HG03460 (cell line): ENCODE results near the gene NIP7.

Experiments
- ATAC-seq: cut with Tn5 transposase; IDR thresholded peaks from one replicate; pipeline ENCODE4 v1.9.1; 2021; ENCODE audit not compliant: unreplicated experiment

NIP7 gene

DNA sequence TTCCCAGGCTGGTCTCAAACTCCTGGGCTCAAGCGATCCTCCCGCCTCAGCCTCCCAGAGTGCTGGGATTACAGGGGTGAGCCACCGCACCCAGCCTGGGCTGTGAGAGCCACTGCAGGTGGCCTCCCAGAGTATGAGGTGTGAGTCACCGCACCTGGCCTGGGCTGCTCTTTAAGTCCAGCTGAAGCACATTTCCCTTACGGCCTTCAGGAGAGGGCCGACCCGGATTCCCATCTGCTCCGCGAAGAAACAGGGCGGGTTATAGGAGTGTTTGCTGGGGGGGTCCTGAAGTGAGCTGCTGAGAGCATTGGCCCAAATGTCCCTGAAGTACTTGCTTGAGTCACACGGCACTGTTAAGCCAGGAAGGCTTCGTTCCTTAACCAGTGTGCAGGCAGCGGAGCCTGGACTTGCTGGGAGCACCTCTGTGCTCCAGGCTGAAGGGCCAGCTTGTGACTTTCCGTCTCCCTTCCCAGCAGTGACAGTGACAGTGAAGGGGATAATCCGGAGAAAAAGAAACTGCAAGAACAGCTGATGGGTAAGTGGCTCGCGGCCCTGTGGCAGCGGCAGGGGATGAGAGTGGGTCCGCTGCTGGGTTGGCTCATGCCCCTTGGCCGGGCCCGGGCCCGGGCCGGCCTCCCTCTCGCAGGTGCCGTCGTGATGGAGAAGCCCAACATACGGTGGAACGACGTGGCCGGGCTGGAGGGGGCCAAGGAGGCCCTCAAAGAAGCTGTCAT, 21.2 kb upstream of the NIP7 start:
- ATAC-seq: no peak

DNA sequence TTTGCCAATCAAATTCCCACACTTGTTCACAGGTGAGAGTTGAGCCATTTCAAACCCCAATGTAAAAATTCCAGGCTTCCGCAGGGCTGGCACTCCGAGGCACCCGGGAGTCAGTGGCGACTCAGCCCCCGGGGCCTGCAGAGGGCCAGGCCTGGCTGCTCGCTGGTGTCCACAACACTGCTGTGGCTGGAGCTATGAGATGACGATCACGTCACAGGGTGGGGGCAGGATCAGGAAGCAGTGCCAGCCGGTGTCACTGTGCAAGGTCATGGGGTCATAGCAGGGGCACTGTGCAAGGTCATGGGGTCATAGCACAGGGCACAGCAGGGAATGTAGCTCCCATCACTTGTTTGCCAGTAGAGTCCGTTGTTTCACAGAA, 20.7 kb upstream of the NIP7 start:
- ATAC-seq: no peak

DNA sequence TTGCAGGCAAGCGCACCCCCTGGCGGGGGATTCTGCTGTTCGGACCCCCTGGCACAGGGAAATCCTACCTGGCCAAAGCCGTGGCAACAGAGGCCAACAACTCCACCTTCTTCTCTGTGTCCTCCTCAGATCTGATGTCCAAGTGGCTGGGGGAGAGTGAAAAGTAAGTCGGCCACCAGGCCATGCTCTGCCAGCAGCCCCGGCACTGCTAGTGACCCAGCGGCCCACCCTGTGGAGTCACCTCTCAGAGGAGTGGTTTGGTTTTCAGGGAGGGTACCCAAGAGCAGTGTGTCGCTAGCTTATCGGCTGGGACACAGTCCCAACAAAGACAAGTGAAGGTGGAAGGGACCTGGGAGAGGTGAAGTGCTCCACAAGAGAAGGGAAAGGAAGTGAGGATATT, 20.2 kb upstream of the NIP7 start:
- no peak for ATAC-seq

GRCh38 chr16:69319826-69320739, 19.5 kb upstream of the NIP7 start:
- no peak for ATAC-seq

GRCh38 chr16:69320740-69321073, 18.9 kb upstream of the NIP7 start:
- no peak for ATAC-seq

DNA sequence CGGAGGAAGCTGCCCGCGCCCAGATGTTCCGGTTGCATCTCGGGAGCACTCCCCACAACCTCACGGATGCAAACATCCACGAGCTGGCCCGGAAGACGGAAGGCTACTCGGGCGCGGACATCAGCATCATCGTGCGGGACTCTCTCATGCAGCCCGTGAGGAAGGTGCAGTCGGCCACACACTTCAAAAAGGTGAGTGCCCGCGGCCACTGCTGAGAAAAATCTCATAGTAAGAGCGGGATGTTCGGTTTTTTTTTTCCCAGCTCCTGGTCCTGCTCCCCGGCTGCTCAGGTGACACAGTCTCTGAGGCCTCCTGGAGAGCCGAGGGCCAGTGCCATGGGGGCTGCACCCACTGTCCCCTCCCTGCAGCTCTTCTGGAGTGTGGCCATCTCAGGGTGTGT, 18.5 kb upstream of the NIP7 start:
- ATAC-seq: no peak

DNA sequence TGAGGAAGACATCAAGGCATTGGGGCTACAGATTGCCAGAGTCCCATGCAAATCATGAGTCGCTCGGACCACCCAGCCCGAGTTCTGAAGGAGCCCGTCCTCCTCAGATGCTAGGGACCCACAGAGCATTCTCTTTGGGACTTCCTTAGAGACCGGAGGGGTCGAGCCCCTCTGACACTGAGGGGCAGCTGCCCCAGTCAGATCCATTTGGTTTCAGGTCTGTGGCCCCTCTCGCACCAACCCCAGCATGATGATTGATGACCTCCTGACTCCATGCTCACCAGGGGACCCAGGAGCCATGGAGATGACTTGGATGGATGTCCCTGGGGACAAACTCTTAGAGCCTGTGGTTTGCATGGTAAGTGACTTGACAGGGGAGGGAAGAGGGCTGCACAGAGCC, 17.2 kb upstream of the NIP7 start:
- no peak for ATAC-seq

DNA sequence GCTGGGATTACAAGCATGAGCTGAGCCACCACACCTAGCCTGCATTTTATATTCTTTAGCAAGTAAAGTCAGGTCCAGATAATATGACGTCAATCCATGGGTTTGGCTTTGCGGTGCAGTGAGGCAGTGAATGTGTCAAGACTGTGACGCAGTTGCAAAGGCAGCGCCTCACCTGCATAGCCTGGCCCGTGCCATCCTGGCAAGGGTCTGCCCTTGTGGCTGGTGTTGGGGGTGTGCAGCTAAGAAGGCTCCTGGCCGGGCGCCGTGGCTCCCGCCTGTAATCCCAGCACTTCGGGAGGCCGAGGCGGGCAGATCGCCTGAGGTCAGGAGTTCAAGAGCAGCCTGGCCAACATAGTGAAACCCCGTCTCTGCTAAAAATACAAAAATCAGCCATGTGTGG, 16.2 kb upstream of the NIP7 start:
- no peak for ATAC-seq

DNA sequence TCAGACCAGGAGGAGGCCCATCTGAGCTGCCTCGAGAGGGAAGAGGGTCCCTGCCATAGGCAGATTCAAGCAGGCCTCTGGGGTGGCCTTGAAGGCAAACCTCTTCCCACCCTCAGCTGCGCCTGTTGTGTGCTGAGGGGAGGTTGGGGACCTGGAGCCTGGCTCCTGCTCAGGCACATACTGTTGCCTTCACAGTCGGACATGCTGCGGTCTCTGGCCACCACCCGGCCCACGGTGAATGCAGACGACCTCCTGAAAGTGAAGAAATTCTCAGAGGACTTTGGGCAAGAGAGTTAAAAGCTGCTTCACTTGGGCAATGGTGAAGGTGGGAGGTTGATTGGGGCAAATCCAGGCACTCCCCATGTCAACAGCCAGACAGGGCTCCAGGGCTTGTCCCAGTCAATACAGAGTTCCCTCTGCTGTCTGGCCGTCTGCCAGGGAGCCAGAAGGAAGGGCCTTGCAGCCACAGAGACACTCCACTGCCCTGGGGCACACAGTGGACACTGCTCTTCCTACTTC, 15.5 kb upstream of the NIP7 start:
- no peak for ATAC-seq

DNA sequence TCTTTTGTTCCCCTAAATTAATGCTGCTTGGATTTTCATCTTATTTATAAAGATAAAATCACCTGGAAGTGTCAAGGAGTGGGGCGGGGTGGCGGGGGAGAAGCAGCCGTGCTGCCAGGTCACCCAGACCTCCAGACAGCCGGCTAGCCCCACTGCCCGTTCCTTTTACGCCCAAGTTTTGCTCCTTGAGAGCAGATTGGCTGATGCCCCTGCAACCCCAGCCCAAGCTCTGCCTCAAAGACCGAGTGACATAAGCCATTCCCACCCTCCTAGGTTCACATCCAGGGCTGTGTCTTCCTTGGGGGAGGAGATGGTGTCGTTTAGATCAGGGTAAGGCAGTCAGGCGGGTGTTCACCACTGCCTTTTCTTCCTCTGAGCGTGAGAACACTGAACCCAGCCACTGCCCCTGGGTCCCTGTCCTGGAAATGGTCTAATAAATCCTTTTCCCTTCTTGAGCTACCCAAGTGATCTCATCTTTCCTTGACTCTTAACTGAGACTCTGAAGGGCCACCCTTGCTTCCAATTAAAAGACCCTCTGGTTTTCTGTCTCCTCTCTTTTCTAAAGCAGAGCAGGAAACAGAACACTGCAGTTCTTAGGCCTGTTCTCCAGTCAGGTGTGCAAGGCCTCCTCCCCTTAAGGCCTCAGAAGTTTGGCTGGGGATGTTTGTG, 14.9 kb upstream of the NIP7 start:
- ATAC-seq: no peak

DNA sequence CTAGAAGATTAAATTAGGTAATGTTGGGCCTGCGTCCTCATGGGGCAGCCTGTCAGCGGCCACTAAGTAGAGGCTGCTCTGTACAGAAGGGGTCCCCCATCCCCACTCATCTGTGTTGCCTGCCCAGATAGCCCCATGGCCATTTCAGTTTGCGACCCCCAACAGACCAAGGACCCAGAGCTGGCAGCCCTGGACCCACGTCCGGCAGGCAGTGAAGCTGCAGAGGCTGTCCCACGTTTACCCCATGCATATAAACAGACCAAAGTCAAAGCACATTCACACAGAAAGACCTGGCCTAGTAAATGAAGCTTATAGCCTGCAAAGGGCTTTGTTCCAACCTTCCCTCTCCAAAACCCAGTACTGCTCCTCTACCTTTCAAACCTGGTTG, 13.8 kb upstream of the NIP7 start:
- no peak for ATAC-seq

DNA sequence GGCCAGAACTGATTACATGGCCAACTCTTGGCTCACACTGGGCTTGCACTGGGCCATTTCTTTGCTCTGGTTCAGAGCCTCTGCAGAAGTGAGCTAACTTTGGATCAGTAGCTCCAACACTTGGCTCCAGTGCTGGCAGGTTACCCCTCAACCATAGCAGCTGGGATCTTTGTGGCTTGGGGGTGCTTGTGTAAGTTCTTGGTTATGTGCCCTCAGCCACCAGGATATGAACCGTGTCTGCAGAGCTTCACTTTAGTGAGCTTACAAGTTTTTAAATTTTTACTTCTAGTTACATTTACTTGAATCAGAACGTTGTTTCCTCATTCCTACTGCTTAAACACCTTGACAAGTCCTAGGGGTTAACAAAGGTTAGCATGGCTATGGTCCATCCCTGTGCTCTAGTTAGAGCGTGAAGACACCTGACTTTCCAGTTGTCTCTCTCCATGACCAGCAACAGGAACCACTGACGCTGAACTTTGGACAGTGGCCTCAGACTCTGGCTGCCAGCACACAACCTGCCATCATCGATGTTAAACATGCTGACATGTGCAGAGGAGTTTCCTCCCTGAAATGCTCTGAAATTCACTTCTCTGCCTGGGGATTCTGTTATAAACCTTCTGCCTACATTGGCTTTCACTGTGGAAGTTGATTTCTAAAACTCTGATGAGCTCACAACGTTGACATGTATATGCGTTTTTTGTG, 13.2 kb upstream of the NIP7 start:
- ATAC-seq: no peak

DNA sequence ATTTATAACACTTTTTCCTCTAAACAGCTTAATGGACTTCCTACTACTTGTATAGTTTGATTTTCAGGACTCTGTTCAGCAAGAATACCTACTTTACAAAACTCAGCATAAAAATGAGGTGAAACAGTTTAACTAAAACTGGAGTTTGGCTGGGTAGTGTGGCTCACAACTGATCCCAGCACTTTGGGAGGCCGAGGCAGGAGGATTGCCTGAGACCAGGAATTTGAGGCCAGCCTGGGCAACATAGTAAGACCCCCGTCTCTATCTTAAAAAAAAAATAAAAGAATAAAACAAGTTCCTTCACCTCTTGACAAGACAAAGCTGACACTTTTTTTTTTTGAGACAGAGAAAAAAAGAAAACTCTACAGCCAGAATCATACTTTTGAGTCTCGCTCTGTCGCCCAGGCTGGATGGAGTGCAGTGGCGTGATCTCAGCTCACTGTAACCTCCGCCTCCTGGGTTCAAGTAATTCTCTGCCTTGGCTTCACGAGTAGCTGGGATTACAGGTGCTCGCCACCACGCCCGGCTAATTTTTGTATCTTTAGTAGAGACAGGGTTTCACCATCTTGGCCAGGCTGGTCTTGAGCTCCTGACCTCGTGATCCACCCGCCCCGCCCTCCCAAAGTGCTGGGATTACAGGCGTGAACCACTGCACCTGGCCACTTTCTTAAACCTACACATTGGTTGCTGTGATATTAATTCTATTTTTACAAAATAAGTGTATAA, 11.8 kb upstream of the NIP7 start:
- ATAC-seq: no peak

DNA sequence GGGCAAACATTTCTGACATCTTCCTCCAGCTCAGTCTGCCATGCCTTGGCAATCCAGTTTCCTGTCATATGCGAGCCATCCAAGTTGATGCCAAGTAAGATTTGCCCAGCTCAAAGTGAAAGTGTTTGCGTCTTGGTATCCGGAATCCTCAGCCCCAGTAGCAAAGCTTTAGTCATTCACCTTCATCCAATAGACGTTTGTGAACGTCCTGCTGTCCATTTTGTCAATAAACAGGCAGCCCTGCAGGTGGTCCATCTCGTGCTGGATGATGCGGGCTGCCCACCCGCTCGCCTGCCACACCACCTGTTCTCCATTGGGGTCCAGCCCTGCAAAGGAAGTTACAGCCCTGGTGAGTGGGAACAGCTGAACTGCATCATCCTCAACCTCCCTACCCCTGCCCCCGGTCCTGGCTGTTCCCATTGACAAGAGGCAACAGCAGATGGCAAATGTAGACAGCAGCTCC, 10.7 kb upstream of the NIP7 start:
- no peak for ATAC-seq

DNA sequence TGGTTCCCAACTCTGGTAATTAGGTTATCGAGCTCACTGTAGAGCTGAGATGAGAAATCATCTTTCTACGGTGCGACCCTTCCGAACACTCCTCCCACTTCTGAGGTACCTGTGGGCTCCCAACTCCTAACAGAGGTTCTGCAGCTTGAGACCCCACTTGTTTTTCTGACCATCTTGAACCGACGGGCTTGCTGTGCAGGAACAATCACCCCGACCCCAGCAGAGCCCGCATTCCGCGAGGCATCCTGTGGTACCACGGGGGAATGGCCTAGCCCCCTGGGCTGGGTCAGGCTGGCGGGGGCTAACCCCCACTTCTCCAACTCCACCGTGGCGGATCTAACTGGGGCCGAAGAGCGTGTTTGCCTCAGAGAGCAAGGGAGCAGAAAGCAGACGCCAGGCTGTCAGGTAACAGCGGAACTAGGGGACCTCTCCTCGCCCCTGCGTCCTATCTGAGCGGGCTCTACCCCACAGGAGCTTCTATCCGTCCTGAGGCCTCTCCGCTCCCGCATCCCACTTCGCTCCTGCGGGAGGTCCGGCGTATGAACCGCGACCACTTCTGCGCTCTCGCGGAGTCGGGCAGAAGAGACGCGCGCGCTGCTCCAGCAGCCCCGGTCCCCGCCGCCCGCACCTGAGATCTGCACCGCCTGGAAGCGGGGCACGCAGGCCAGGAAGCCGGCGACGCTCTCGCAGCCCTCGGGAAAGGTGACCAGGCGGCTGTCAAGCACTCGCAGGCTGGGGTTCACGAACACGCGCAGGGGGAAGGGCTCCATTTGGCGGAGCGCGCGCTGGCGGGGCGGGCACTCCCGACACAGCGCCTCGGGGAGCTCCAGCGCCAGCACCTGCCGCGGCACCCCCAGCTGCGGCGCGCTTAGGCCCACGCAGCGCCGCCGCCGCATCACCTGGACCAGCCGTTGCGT, 9.9 kb upstream of the NIP7 start:
- peak; percentile 33 for ATAC-seq

- peak; percentile 94 for ATAC-seq
These were observed 9.1 kb upstream of the NIP7 start, which contains the start of gene PDF for GRCh38 chr16:69330286-69331109. PDF (minus strand) TSS chr16:69330588; CDS start chr16:69330570, 18 bp downstream.

- no peak for ATAC-seq
These were observed 4.9 kb upstream of the NIP7 start for GRCh38 chr16:69334696-69335095.

DNA sequence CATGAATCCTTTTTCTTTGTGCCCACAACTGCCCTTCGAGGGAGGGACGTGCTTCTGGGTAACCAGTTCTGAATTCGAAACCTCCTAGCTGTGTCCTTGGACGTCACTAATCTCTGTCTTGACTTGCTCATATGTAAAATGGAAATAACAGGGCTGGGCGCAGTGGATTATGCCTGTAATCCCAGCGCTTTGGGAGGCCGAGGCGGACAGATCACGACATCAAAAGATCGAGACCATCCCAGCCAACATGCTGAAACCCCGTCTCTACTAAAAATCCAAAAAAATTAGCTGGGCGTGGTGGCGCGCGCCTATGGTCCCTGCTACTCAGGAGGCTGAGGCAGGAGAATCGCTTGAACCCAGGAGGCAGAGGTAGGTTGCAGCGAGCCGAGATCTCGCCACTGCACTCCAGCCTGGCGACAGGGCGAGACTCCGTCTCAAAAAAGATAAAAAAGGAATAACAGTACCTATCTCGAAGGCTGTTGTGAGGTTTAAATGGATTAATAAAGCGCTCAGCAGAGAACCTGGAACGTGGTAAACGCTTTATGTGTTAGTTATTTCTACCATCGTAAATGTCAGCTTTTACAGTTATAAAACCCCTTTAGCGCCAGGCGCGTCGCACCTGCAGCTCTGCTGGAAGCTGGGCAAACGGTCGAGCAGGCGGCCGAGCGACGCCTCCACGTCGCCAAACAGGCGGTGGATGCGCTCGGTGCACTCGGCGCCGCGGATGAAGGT, 849 bp upstream of the NIP7 start:
- ATAC-seq: no peak
